LNCaP clone FGC (cell line): Measurements from ENCODE around the gene MACC1.

Source experiments
- DNase-seq: peaks from one replicate; pipeline ENCODE4 v3.0.0-alpha.2; 2011; ENCODE audit warnings: low read depth
- H3K4me3 ChIP-seq: 2 replicates; pipeline ENCODE4 v1.5.1; 2011; ENCODE audit warnings: mild to moderate bottlenecking, low read depth, low read length, control low read depth
- CTCF ChIP-seq: IDR thresholded peaks from 2 replicates; pipeline ENCODE4 v1.5.1; 2012; ENCODE audit warnings: mild to moderate bottlenecking; ENCODE audit not compliant: control insufficient read depth, insufficient read depth; ENCODE audit errors: extremely low read depth

The MACC1 gene

GRCh38 chr7:20151708-20152456 lies 65.3 kb downstream of the MACC1 start:
- DNase-seq: no peak
- H3K4me3 ChIP-seq: no peak overlapping the region
- TF ChIP-seq CTCF: no peak

- DNase-seq: no peak
- no peak overlapping the region for H3K4me3 ChIP-seq
- TF ChIP-seq CTCF: no peak
Measured at GRCh38 chr7:20146451-20146850, 70.7 kb downstream of the MACC1 start.

- no peak for DNase-seq
- TF ChIP-seq CTCF: no peak
Measured at GRCh38 chr7:20144801-20145200, 72.4 kb downstream of the MACC1 start.

GRCh38 chr7:20141666-20142065 lies 75.5 kb downstream of the MACC1 start:
- no peak overlapping the region for H3K4me3 ChIP-seq
- no peak for TF ChIP-seq CTCF
- DNase-seq: no peak

More at GRCh38 chr7:20144801-20145200, 72.4 kb downstream of the MACC1 start:
- no peak overlapping the region for H3K4me3 ChIP-seq

- H3K4me3 ChIP-seq: no peak overlapping the region
- no peak for DNase-seq
- TF ChIP-seq CTCF: no peak
Measured at GRCh38 chr7:20141002-20141345, 76.2 kb downstream of the MACC1 start.

GRCh38 chr7:20140291-20141001 lies 76.7 kb downstream of the MACC1 start:
- no peak for TF ChIP-seq CTCF

More at GRCh38 chr7:20140291-20141001, 76.7 kb downstream of the MACC1 start:
- no peak for DNase-seq
- H3K4me3 ChIP-seq: no peak overlapping the region
